Activated T-cell treated with anti-CD3 and anti-CD28 coated beads for 24 hours (primary cell): ENCODE measurements around the gene RGS18.
"Not testable (repeated sequence)": the region's sequence is repeated elsewhere in the genome, so short reads cannot be mapped to it uniquely, and the experiment has no call there.

Experiments used
- DNase-seq: peaks from one replicate; pipeline ENCODE4 v3.0.0-alpha.2; 2020; ENCODE audit warnings: low read depth

Gene RGS18, protein sequence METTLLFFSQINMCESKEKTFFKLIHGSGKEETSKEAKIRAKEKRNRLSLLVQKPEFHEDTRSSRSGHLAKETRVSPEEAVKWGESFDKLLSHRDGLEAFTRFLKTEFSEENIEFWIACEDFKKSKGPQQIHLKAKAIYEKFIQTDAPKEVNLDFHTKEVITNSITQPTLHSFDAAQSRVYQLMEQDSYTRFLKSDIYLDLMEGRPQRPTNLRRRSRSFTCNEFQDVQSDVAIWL

GRCh38 chr1:192158181-192158580, at the start of gene RGS18:
Gene RGS18, plus strand, starts transcription at chr1:192158462. Its CDS starts 176 bp downstream, at chr1:192158638.
- no peak for DNase-seq

- no peak for DNase-seq
Observed at GRCh38 chr1:192109576-192109975, 48.7 kb upstream of the RGS18 start.

DNA sequence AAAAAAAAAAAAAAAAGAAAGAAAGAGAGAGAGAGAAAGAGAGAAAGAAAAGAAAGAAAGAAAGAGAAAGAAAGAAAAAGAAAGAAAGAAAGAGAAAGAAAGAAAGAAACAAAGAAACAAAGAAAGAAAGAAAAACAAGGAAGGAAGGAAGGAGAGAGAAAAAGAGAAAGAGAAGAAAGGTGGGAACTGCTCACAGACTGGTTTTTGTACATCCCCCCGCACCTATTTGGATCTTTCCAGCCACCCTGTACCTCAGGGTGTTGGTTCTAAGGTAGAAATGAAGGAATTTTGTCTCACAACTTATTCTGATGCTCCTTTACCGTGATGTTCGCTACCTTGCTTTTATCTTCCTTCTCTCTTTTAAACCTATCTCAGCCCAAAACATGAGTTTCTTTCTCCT, 43.3 kb upstream of the RGS18 start:
- DNase-seq: no peak

DNA sequence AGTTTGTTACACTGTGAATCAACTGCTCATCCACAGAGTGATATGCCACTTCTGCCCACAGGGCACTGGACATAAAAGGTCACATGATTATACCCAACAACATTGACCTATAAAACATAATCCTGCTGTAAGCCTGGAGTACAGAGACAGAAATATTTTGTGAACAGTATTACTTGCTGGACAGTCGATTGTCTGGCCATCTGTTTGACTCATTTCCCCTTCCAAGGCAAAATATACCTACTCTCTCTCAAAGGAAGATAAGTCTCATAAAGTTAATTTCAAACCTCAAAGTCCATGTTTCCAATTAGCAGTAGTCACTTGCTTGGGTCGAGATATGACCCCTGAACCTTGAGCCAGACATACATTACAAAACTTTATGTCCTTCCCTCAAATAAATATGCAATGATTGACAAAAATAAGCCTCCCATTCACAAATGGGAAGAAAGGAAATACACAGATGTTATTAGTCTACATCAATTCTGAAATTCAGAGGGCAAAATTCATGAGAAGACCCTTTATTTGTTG, 39.3 kb upstream of the RGS18 start:
- DNase-seq: no peak

DNA sequence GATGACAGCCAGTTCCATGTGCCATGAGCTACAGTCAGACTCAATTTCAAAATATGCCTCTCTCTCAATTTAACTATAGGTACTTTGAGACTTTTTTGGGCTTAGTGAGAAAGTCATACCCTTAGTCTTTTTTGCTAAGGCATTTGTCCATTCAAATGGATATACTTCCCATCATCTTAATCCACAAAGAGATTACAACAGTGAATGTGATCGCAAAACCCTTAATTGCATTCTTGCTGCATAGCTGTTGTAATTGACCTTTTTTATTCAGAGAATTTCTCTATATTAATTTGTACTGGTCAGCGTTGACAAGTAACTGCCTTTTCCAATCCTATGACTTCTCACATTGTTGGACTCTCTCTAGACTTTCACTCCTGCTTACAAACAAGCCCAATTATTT, 38.6 kb upstream of the RGS18 start:
- no peak for DNase-seq

DNA sequence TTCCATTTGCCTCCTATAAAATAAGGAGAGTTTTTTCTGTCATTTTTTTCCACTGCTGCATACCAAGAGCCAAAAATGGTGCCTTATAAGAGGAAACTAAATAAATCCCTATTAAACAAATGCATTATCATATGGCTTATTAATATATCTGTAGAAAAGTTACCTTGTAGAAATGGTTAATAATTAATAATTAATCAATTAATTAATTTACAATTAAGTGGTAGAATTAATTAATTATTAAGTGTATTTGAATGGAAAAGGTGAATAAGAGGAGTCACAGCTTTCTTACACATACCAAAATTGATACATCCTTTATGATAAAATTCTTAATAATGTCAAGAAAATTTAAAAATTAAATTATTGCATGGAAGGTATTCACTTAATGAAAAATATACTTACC, 35.6 kb upstream of the RGS18 start:
- DNase-seq: no peak

DNA sequence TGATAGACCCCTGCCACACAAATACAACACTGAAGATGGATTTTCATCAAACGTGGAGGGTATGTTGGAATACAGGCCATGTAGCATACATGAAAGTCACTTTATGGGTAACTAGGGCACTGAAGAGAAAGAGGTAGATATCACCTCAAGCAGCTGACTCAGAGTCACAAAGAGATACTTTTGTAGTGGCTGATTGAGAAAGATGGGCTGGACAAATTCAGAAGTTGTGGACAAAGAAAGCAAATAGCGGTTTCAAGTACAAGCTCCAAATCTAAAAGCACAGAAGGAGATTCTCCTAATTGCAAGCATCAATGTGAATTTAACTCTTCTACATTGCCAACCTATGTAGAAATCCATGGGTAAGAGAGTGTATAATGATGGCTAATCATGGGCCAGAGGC, 35.0 kb upstream of the RGS18 start:
- DNase-seq: no peak

- no peak for DNase-seq
Observed at GRCh38 chr1:192126030-192126619, 32.1 kb upstream of the RGS18 start.

DNA sequence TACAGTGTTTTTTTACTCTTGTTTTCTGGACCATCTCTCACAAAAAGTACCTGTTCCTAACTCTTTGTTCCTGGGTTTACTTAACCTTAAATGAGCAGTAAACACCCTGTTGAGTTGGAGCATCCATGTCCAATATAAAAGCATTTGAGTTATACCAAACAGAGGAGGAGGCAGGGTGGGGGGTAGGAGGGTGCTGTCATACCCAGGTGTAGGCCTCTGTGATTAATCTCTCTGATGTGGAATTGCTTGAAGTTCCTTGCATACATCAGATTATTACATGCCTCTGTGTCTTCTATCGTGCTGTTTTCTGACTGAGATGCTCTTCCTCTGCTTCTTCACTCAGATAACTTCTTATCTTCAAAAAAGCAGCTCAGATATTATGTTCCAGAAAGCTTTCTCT, 28.1 kb upstream of the RGS18 start:
- DNase-seq: no peak

GRCh38 chr1:192130865-192131264, 27.4 kb upstream of the RGS18 start:
- DNase-seq: not testable (repeated sequence)

DNA sequence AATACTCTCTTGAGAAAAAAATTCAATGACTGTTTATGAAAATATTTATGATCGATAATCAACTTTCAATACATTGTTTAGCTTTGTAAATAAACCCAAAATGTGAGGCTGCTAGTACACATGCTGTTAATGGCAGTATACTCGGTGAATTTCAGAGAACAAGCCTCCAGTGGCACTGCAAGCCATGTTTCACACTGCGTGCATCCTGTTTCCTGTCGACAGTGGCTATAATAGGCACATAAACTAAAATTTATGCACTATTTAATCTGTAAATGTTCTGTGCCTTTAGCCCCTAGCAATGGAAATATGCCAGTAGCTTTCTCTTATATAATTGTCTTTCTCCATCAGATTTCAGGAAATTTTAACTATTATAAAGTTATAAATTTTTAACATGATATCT, 26.3 kb upstream of the RGS18 start:
- no peak for DNase-seq

GRCh38 chr1:192133350-192133926, 24.8 kb upstream of the RGS18 start:
- no peak for DNase-seq

DNA sequence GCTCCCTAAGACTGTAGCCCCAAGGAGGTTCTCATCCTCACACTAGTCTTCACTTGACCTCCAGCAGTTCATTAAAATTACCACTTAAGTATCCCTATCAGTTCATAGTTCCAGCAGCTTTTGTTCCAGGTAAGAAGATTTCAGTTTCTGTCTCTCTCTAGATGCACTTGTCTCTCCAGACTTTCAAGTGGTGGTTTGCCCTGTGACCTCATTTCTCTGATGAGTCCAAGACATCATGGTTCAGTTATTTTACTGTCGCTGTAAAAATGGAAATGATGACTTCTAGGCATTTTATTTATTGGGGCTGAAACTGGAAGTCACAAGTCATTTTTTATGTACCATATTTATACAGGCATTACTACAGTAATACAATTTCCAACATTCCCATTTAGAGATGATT, 17.9 kb upstream of the RGS18 start:
- DNase-seq: no peak

DNA sequence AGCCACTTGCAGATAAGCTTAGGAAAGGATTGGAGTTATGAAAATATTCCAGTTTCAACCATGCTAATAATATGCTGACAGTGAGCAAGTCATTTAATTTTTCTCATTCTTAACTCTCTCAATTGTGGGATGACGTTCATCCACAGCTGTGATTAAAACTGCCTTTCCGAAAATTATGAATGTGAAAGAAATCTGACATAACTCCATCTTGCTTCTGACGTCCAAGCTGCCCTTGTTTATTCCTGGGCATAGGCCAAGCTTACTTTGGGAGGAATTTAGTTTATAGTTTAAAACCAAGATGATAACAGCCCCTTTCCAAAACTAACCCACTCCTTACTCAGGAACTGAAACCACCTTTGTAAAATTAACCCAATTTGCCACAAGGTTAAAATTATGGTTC, 11.0 kb upstream of the RGS18 start:
- DNase-seq: no peak

DNA sequence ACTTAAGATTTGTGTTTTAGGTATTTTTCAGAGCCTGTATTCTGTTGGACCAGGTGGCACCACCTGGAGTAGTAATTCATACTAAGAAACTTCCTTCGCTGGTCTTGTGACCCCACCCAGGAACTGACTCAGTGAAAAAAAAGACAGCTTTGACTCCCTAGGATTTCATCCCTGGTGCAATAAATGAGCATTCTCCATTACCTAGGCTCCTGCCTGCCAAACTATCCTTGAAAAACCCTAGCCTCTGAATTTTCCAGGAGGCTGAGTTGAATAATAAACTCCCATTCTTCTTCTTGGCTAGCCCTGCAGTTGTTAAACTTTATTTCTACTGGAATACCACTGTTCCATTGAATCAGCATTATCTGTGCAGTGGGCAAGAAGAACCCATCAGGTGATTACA, 10.6 kb upstream of the RGS18 start:
- no peak for DNase-seq

GRCh38 chr1:192151176-192151575, 7.1 kb upstream of the RGS18 start:
- DNase-seq: no peak

DNA sequence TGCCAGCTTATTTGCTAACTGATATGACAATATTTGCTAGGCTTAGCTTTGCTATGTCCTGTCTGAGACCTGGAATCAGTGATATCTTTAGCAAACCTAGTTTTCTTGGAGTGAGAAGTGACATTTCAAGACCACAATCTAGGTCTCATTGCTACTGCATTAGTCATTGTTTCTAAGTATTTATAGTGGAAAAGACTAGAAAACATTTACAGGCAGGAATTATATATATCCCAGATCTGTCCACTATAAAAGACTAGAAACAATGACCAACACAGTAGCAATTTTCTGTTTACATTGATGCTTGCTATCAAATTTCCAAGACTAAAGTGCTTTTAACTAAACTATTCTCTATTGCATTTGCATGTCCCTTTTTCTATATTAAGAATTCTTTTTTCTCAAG, 5.0 kb upstream of the RGS18 start:
- DNase-seq: no peak

- no peak for DNase-seq
Observed at GRCh38 chr1:192157067-192157466, 1.2 kb upstream of the RGS18 start.

GRCh38 chr1:192159014-192159413, 752 bp downstream of the RGS18 start:
- DNase-seq: no peak

GRCh38 chr1:192159781-192160180, 1.5 kb downstream of the RGS18 start:
- DNase-seq: no peak

- no peak for DNase-seq
Observed at GRCh38 chr1:192160196-192160595, 1.9 kb downstream of the RGS18 start.

DNA sequence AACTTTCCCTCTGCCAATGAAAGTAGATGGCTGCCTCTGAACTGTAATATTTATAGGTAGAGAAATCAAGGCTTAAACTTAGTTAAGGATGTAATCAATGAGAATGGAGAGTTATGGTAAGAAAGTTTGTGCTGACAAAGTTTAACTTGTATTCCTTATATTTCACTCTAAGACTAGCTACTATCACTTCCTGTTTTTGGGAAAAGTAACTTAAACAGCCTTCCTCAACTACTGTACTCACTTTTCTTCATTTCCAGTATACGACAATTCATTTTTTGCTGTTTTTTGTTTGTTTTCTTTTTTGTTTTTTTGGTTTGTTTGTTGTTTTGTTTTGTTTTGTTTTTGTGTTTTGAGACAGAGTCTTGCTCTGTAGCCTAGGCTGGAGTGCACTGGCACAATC, 3.7 kb downstream of the RGS18 start:
- no peak for DNase-seq

GRCh38 chr1:192162376-192162775, 4.1 kb downstream of the RGS18 start:
- DNase-seq: no peak

- not testable (repeated sequence) for DNase-seq
Observed at GRCh38 chr1:192165002-192165401, 6.7 kb downstream of the RGS18 start.
